ENCODE results near the gene CTIF.
"Not testable (repeated sequence)": the region's sequence is repeated elsewhere in the genome, so short reads cannot be mapped to it uniquely, and the experiment has no call there.

Gene CTIF

DNA sequence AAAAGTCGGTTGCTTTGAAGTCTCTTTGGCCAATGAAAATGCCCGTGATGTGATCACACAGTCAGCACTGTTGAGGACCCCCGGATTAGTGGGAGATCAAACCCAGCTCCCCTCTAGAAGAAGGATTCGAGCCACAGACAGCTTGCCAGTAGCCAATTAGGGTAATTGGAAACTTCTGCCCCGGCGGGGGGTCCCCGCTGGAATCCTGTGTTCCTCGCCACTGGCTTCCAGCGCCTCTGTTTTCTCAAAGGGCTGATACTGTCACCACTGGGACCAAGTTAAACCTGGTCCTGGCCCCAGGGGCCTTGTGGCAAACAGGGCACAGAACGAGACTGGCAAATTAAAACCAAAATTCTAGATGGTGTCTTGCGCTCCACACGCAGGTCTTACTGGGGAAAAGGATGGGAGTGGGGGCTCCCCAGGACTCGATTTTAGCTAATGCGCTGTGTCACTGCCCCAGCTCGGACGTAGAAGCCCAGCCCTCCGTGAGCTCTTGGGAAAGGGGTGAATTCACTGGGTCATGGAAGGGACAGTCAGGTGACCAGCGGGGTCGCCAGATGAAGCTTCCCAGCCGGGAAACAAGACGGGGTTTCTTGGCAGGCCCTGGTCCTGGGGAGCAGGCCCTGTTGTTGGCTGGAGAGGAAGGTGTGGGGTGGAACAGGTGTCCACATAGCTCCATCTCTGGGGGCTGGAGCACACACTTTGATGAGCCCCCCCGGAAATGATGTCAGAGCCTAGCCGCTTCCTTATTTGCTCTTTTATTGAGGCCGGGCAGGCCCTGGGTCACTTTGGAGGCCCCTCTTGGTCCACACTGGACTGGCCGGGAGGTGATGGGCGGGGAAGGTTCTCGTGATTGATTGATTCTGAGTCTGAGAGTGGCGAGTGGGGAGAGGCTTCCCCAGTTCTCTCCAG is 321.7 kb downstream of the CTIF start:
- DNase-seq, result no peak

DNA sequence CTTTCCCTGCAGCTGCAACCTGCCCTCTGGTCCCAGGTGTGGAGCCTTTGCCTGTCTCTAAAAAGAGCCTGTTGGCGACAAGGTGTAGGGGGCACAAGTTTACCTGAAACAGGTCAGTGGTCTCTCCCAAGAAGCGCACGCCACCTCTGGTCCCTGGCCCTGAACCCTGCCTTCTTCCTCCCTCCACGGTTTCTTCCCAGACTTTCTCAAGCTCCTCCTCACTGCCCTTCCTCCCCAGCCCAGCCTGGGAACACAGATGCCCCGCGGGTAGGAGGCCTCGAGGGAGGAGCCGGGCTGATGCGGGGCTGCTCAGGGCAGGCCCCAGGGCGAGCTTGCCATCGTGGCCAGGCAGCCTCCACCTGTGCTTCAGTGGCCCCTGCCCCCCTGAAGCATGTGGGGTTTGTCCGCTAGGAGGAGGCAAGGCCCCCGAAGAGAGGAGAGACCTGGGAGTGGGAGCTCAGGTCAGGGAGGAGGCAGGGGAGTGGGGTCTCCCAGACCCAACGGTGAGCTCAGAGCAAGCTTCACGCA is 322.4 kb downstream of the CTIF start:
- DNase-seq, result no peak

- DNase-seq, result no peak
Observed at GRCh38 chr18:48862132-48862531, 323.3 kb downstream of the CTIF start.

- DNase-seq, result no peak
Observed at GRCh38 chr18:48862678-48863270, 323.9 kb downstream of the CTIF start.

DNA sequence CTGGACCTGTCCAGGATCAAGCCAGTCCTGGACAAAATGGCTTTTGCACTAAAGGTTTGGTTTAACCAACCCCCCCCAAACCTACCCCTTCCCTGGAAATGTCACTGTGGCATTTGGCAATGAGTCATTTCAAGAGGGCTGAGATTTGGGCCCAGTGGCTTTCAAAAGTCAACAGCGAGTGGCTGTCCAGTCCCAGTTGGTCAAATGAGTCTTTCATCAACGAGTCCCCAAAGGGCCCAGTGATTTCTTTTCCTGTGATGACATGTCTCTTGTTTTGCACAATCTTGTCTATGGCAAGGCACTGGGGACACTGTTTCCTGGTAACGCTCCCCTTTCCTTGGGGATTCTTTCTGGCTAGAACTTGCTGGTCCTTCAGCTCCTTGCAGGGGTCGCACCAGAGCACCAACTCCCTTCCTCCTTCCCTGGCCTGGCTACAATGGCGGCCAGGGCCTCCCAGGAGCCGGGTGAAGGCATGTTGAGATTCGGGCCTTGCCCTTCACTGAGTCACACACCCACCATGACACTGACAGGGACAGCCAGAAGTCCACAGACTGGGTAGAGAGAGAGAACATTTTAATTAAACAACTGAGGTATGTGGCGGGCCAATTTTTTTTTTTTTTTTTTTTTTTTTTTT is 324.7 kb downstream of the CTIF start:
- DNase-seq, result no peak

GRCh38 chr18:48864876-48865275 is 326.0 kb downstream of the CTIF start:
- no peak for DNase-seq

- DNase-seq, result peak; percentile 8
Observed at GRCh38 chr18:48866028-48866733, 327.4 kb downstream of the CTIF start.

GRCh38 chr18:48866856-48867255 is 328.0 kb downstream of the CTIF start:
- no peak for DNase-seq

DNA sequence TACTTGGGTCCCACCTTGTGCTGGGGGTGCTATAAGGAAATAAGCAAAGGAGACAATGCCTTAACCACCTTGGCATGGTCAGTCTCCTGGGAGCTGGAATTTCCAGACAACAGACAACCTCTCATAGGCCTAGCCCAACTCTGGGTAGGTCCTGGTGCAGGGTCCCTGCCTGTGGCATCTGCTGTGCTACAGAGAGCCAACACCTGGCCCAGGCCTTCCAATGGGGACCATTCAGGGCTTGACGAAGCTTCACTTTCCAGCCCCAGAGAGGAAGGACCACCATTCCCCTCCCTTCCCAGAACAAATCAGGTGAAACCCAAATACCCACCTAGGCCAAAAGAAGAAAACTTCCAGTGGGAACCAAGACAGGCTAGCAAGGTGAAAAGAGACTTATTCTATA is 329.1 kb downstream of the CTIF start:
- DNase-seq, result no peak

DNA sequence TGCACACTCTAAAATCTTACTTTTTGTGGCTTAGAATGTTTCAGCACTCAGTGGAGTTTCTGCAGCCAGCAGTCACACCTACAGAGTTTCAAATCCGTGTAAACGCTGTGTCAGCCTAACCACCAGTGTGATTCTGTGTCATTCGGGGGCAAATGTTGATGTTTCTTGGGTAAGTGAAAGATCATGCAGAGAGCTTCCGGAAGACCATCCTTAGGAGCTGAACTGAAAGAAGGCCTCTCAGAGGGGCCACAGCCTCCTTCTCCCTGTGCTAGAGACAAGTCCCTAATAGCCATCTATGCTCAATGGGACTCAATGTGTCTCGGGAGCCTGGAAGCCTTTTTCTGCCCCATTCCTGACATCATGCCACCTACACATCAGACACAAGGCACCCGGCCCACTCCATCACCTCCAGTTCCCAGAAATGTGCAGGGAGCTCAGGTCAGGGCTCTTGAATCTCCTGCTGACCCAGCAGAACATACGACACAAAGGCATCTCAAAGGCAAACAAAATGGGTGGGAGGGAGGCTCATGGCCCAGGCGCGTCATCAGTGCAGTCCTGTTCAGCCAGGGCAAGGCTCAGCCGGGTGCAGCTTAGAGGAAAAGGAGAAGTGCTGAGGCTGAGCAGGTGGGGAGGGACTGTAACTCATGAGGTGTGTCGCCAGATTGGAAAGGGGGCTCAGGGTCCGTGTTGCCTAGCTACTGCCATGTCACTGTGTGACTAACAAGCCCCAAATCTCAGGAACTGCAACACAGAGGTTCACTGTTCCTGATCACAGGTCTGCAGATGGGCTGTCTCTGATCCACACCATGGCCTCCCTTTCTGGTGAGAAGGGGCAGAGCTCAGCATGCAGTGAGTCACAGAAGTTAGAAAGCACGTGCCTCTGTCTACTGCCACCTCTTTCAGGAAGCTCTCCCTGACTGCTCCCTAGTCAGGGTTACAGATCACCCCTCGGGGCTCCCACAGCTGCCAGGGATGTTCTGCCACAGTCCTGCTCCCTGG is 329.9 kb downstream of the CTIF start:
- peak; percentile 51 for DNase-seq

DNA sequence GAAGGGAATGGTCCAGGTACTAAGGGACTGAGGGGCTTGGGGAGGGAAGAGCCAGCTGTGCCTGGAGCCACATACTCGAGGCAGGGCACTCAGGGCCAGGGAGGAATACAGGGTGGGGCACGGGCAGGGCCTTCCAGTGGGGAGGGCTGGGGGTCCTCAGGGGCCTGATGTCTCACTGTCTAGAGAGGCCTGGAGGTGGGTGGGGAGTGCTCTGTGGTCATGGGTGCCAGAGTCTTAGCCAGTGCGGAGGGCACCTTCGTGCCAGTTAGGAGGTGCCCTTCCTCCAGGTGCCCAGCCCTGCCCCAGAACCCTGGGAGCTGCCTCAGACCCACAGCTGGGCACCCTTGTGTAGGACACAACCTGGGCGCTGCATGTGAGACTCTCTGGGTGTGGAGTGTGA is 330.8 kb downstream of the CTIF start:
- DNase-seq, result no peak

DNA sequence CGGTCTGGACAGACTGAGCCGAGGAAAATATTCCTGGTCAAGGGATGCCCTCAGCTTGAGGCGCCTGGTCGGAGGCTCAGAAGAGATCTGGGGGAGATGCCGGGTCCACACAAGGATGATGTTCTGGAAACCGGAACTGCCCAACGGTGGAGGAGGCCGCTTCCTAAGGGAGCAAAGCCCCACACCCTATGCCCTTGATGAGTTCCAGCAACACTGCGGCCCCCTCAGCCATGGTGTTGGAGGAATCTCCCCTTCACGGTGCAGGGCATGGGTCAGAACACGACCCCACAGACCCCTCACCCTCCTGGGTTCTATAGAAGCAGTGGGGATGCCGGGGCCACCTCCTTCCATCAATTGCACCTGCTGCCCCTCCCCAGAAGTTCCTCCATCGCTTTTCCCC is 332.1 kb downstream of the CTIF start:
- DNase-seq, result not testable (repeated sequence)

GRCh38 chr18:48871391-48872166 is 332.7 kb downstream of the CTIF start:
- no peak for DNase-seq

DNA sequence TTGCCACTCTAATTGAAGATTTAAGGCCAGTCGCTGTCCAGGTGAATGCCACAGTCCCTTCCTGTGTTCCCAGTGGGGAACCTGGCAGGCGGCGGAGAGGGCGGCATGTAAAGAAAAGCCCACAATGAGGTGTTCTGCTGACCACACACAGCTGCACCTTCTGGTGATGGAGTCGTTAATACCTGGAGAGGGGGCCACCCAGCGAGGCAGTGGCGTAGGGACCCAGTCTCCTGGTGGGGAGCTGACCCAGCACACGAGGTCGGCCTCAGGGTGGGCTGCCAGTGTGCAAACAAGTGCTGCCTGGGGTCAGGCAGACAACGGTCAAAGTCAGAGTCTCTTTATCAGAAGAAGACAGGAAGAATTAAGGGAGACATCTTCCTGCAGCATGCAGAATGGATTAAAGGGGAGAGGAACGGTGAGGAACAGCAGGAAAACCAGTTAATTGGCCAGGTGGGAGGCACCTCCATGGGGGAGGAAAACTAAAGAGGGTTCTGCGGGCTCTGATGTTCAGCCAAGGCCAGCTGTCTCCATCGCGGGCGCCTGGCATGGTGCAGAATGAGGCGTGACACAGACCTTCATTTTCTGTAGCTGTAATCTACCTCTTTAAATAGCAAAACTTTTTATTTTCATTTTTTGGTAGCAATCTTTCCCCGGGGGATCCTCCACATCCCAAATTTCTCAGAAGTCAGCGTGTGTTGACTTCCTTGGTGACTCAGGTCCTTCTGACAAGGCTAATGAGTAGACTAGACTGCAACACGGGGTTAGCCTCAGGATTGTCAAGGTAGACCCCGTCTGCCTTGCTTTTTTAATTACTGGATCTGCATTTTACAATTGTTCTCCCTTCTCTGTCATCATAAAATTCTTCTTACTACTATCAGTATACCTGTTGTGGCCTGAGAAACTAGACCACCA is 333.7 kb downstream of the CTIF start:
- DNase-seq, result no peak

DNA sequence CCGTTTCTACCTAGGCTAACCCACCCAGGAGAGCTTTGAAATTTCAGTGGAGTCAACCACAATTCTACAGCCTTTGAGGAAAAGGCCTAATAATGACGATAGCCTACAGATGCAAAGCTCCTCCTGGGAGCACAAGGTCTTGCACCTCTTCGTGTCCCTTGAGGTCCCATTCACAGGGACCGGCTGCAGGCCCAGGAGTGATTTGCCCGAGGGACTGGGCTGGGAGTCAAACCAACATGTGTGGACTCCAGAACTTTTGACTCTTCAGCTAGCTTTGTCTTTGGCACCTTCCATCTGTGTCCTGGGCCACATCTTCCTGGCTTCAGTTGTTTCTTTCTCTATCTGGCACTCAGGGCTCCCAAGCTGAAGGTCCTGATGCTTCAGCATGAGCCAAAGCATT is 335.4 kb downstream of the CTIF start:
- no peak for DNase-seq

DNA sequence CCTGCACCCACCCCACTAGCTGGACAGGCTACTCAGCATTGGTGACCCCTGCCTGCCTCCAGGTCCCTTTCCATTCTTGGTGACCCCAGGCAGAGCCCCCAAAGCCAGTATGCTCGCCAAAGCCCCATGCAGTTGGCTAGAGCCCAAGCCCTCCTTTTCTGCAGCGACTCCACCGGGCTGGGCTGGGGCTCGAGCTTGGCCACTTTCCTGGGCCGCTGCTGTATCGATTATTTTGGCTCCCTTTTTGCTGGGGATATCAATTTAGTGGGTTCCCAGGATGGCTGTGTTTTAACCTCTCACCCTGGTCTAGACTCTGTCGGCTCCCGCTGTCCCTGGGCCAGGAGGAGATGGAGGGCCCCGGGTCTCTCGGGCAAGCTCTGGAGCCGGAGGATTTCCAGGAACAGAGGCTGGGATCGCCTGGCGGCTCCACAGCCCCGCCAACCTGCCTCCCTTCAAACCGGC is 335.9 kb downstream of the CTIF start:
- DNase-seq, result no peak

DNA sequence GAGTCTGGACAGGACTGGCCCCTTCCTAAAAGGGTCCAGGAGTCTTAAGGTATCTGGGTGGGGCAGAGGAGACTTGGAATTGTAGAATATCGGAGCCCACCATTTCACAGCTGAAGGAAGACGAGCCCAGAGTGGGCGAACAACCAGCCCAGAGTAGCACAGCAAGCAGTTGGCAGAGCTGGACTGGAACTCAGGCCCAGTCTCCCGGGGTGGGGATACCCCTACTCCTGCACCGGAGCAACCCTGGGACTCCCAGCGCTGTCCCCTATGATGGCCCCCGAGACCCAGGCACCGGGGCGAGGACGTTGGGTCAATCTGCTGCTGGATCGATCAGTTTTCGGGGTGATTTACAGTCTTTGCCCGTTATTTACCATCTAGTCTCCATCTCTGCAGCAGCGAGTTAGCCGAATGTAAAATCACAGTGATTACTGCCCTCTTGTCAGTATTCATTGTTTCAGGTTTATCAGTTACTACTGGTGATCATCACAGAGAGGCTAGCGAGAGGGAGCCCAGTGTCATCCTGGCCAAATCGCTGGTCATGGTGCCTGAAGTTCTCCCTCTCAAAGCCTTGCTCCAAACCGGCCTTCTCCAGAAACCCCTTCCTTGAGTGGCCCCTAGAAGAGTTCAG is 336.6 kb downstream of the CTIF start:
- no peak for DNase-seq

DNA sequence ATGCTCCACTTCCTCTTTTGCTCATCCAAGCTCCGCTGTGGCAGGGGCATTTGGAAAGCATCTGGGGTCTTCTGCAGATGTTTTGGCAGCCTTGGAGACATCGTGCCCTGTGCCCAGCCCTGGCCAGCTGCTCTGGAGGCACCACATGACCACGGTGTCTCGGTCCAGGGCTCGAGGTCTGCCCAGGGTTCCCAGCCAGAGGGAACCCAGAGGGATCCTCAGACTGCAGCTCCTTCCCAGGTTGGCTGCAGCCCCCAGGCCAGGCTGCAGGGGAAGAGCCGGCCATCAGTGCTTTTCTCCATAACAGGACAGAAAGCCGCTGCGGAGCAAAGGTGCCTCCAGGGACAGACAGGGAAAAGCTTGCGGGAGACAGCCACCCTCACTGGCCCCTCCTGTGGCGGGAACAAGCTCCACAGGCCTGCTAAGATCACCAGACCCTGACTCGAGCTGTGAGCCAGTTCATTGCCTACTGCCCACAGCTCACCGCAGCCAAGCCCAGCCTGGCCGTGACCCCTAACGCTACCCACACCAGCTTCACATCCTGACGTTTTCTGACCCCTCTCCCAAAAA is 337.2 kb downstream of the CTIF start:
- DNase-seq, result peak; percentile 29

- no peak for DNase-seq
Observed at GRCh38 chr18:48876590-48876989, 337.8 kb downstream of the CTIF start.

All from hematopoietic multipotent progenitor cell treated with erythropoietin and hydrocortisone succinate and interleukin-3 and kit ligand, for 4 days (in vitro differentiated cells).